IMR-90 (cell line): ENCODE results near the gene CELSR1. TPM values are rescaled to one million over a fixed set of nuclear protein-coding genes. Genes with fewer than 3 reads are reported as not detected.

Experiments
- ATAC-seq: fragments of 200-7000 bp; cut with Tn5 transposase; 2 replicates; pipeline ENCODE4 v1.9.1; 2020; ENCODE audit warnings: low read depth, mild to moderate bottlenecking, moderate library complexity
- BruUV-seq: library from RNA; stranded (reverse); fragments of 400-500 nt; replicated peaks from 2 replicates; lab custom pipeline; 2021; lab: Mats Ljungman, UMichigan
- CTCF ChIA-PET: fragments of 300-600 bp; formaldehyde crosslinking; extraction: SDS; loops from one replicate; lab custom pipeline; 2021; ENCODE audit warnings: antibody characterized with exemption; lab: Yijun Ruan, JAX
- POLR2A ChIA-PET: fragments of 300-600 bp; sonication (Branson Sonifier 250); formaldehyde crosslinking; loops from one replicate; lab custom pipeline; 2022; ENCODE audit warnings: antibody characterized with exemption; ENCODE audit not compliant: unreplicated experiment; lab: Charles Lee
- DNase-seq: peaks from one replicate; pipeline ENCODE4 v3.0.0; 2013
- H2AFZ ChIP-seq: replicated peaks from 2 replicates; pipeline ENCODE3; 2013; ENCODE audit warnings: low read length, mild to moderate bottlenecking; ENCODE audit not compliant: poor library complexity
- H2AK5ac ChIP-seq: 2 replicates; pipeline ENCODE4 v1.6.1; 2013; ENCODE audit warnings: low read depth, low read length, inconsistent platforms
- H2AK9ac ChIP-seq: replicated peaks from 2 replicates; pipeline ENCODE3; 2013; ENCODE audit warnings: mild to moderate bottlenecking, low read depth, low read length, moderate library complexity; ENCODE audit not compliant: poor library complexity
- H2BK120ac ChIP-seq: 2 replicates; pipeline ENCODE4 v1.6.1; 2013; ENCODE audit warnings: low read depth, low read length, inconsistent platforms
- H2BK15ac ChIP-seq: 3 replicates; pipeline ENCODE4 v1.6.1; 2013; ENCODE audit warnings: low read depth, low read length, inconsistent platforms
- H2BK20ac ChIP-seq: 2 replicates; pipeline ENCODE4 v1.6.1; 2013; ENCODE audit warnings: low read depth, mild to moderate bottlenecking, inconsistent platforms, low read length, moderate library complexity
- H2BK5ac ChIP-seq: 2 replicates; pipeline ENCODE4 v1.6.1; 2013; ENCODE audit warnings: mild to moderate bottlenecking, low read depth, low read length, inconsistent platforms; ENCODE audit not compliant: poor library complexity, severe bottlenecking
- H3K14ac ChIP-seq: replicated peaks from 2 replicates; pipeline ENCODE4 v1.6.1; 2013; ENCODE audit warnings: low read depth, low read length, inconsistent platforms
- H3K18ac ChIP-seq: 2 replicates; pipeline ENCODE4 v1.6.1; 2013; ENCODE audit warnings: low read depth, low read length, control low read depth
- H3K23ac ChIP-seq: 2 replicates; pipeline ENCODE4 v1.6.1; 2013; ENCODE audit warnings: low read depth, low read length, inconsistent platforms
- H3K27ac ChIP-seq: 2 replicates; pipeline ENCODE4 v1.5.1; 2013; ENCODE audit warnings: mild to moderate bottlenecking, control low read depth, low read length; ENCODE audit not compliant: insufficient read depth
- H3K27me3 ChIP-seq: 2 replicates; pipeline ENCODE4 v1.6.1; 2013; ENCODE audit warnings: low read length; ENCODE audit not compliant: control insufficient read depth, insufficient read depth
- H3K36me3 ChIP-seq: 2 replicates; pipeline ENCODE4 v1.6.1; 2013; ENCODE audit warnings: low read length, mixed read lengths; ENCODE audit not compliant: control insufficient read depth, insufficient read depth
- H3K4ac ChIP-seq: 2 replicates; pipeline ENCODE4 v1.6.1; 2013; ENCODE audit warnings: low read depth, low read length, inconsistent platforms
- H3K4me1 ChIP-seq: 2 replicates; pipeline ENCODE4 v1.6.1; 2013; ENCODE audit warnings: low read length, mixed read lengths; ENCODE audit not compliant: control insufficient read depth, insufficient read depth
- H3K4me2 ChIP-seq: 2 replicates; pipeline ENCODE4 v1.6.1; 2013; ENCODE audit warnings: low read depth, mild to moderate bottlenecking, control low read depth, low read length, moderate library complexity
- H3K4me3 ChIP-seq: 2 replicates; pipeline ENCODE4 v1.5.1; 2013; ENCODE audit warnings: low read depth, mild to moderate bottlenecking, control low read depth, low read length, moderate library complexity; ENCODE audit not compliant: insufficient read depth
- H3K56ac ChIP-seq: 2 replicates; pipeline ENCODE4 v1.6.1; 2013; ENCODE audit warnings: low read length, inconsistent platforms; ENCODE audit not compliant: insufficient read depth; ENCODE audit errors: extremely low read depth
- H3K79me1 ChIP-seq, 2 experiments: 2 replicates each; pipeline ENCODE4 v1.6.1; 2013; ENCODE audit warnings: low read length in 2 of 2, inconsistent platforms in 1 of 2, low read depth in 1 of 2
- H3K9ac ChIP-seq: 2 replicates; pipeline ENCODE4 v1.6.1; 2013; ENCODE audit warnings: low read depth, low read length, control low read depth
- H3K9me1 ChIP-seq: 2 replicates; pipeline ENCODE4 v1.6.1; 2013; ENCODE audit warnings: low read length, inconsistent platforms; ENCODE audit not compliant: insufficient read depth
- H3K9me3 ChIP-seq: 2 replicates; pipeline ENCODE4 v1.6.1; 2013; ENCODE audit warnings: low read length; ENCODE audit not compliant: control insufficient read depth, insufficient read depth
- H4K20me1 ChIP-seq: 2 replicates; pipeline ENCODE4 v1.6.1; 2013; ENCODE audit warnings: low read length, inconsistent platforms; ENCODE audit not compliant: insufficient read depth
- H4K5ac ChIP-seq: 2 replicates; pipeline ENCODE4 v1.6.1; 2013; ENCODE audit warnings: mild to moderate bottlenecking, low read depth, low read length, control low read depth
- H4K8ac ChIP-seq, 2 experiments: 2 replicates each; pipeline ENCODE4 v1.6.1; 2013; ENCODE audit warnings: low read depth in 2 of 2, low read length in 2 of 2, control low read depth in 1 of 2, inconsistent platforms in 1 of 2
- H4K91ac ChIP-seq: 2 replicates; pipeline ENCODE4 v1.6.1; 2013; ENCODE audit warnings: low read depth, low read length, inconsistent platforms; ENCODE audit not compliant: insufficient read depth
- BHLHE40 ChIP-seq: fragments of 150-350 bp; IDR thresholded peaks from 2 replicates; pipeline ENCODE4 v1.6.1; 2016; ENCODE audit warnings: mild to moderate bottlenecking, low read depth, low read length
- FOS ChIP-seq: fragments of 150-350 bp; IDR thresholded peaks from 2 replicates; pipeline ENCODE4 v1.6.1; 2016; ENCODE audit warnings: low read depth, low read length
- MAFK ChIP-seq: IDR thresholded peaks from 2 replicates; pipeline ENCODE4 v1.6.1; 2012; ENCODE audit warnings: low read depth, low read length, improper control_type of control experiment
- MAZ ChIP-seq: IDR thresholded peaks from 2 replicates; pipeline ENCODE4 v1.6.1; 2012; ENCODE audit warnings: low read depth, mild to moderate bottlenecking, low read length, improper control_type of control experiment, moderate library complexity, borderline replicate concordance
- MXI1 ChIP-seq: IDR thresholded peaks from 2 replicates; pipeline ENCODE4 v1.6.1; 2012; ENCODE audit warnings: low read depth, mild to moderate bottlenecking, low read length, moderate library complexity, borderline replicate concordance
- POLR2A ChIP-seq: IDR thresholded peaks from 2 replicates; pipeline ENCODE4 v1.6.1; 2012; ENCODE audit warnings: mild to moderate bottlenecking, low read depth, low read length
- RFX5 ChIP-seq: IDR thresholded peaks from 2 replicates; pipeline ENCODE4 v1.8.0; 2012; ENCODE audit warnings: low read depth, mild to moderate bottlenecking, low read length, moderate library complexity
- SMC3 ChIP-seq: fragments of 150-350 bp; IDR thresholded peaks from 2 replicates; pipeline ENCODE4 v1.6.1; 2016; ENCODE audit warnings: low read depth, mild to moderate bottlenecking, antibody characterized with exemption, low read length, moderate library complexity
- WGBS, 2 experiments: methylation state at CpG; one replicate each; pipeline versions ENCODE4 v1.1.5 to v1.1.7; 2013; ENCODE audit warnings: missing lambda C conversion rate in 2 of 2; ENCODE audit not compliant: insufficient read length in 1 of 2; ENCODE audit errors: extremely low coverage in 2 of 2; 5-methylcytosine and 5-hydroxymethylcytosine counted together
- dilution Hi-C: fragments of 300-500 bp; cut with HindIII; formaldehyde crosslinking; loops from one replicate; pipeline ENCODE4 v1.14.3; 2018; ENCODE audit warnings: low sequenced_read_pairs; ENCODE audit not compliant: unreplicated experiment
- in situ Hi-C: fragments of 300-500 bp; cut with MboI; formaldehyde crosslinking; loops from 3 replicates; pipeline ENCODE4 v1.14.3; 2019; ENCODE audit warnings: low sequenced_read_pairs, inconsistent platforms, mixed read lengths
- intact Hi-C: fragments of 100-400 bp; cut with micrococcal nuclease; formaldehyde crosslinking; loops from 2 replicates; pipeline ENCODE4 v1.10.0; 2022
- polyA plus RNA-seq, 3 experiments: library from polyadenylated mRNA; depleted of rRNA; stranded (reverse); fragments of >200 nt; gene quantifications; 2 replicates each; pipeline ENCODE4 v1.2.3, GENCODE V29; 2012; ENCODE audit warnings: low replicate concordance in 1 of 3
- total RNA-seq: library from RNA; depleted of rRNA; stranded (reverse); fragments of >200 nt; gene quantifications from 2 replicates; pipeline ENCODE4 v1.2.3, GENCODE V29; 2012
- TF ChIP-seq, protein P1 (sequence below): fragments of 150-350 bp; IDR thresholded peaks from 2 replicates; pipeline ENCODE4 v1.6.1; 2016; ENCODE audit warnings: low read depth, mild to moderate bottlenecking, low read length, moderate library complexity, borderline replicate concordance

The CELSR1 gene
- total and polyA plus RNA-seq, 2 of the 4 experiments (the other 2 are of a cell fraction) = 0.36 to 0.82 TPM

DNA sequence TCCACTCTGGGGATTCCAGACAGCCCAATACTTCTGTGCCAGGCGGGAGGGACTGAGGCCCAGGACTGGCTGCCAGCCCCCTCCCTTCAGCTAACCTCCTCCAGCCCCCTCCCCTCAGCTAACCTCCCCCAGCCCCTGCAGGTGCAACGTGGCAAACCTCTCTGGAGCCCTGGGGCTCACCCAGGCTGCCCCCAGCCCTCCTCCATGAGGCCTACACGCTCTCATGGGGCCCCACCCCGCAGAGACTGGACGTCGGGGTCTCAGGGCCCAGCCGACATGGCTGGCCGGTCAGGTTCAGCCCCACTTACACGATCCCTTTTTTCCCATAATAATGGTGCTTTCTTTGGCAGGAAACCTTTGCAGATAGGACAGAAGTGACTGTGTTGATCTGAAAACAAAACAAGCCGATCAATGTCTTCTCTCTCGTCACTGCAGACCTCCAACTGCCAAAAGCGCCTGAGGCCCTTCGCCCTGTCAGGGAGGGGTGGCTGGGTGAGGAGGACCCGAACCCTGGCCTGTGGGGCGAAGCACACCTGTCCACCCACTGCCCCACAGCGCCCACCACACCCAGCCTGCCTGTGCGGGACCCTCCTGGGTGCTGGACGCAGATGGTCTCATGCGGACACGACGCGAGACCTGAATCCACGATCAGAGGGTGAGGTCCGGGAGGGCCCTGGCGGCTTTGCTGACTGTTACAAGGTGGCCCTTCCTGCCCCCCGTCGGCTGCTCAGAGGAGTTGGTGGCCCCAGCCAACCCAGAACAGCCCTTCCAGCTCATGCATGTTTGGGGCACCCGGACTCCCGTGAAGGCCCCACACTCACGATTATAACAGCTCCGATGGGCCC, 168.3 kb downstream of the CELSR1 start (continued):
- TF ChIP-seq FOS (no peak), MAFK (no peak)

DNA sequence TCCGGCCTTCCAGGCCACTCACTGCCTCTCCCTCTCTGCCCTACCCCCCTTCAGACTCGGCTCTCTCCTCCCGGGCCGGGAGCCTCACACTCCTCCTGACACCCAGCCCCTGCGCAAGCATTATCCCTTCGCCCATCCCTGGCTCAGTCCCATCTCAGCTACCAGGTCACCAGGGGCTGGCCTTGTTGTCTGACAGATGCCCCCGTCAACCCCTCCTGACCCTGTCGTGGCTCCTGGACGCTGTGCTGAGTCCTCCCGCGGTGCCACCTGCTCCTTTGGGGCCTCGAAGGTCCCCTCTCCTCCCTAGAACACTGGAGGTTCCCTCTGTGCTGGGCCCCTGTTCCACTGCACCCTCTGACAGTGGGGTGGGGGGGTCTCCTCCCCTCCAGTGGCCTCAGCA, 169.0 kb downstream of the CELSR1 start:
- no peak overlapping the region for H3K18ac ChIP-seq
- DNase-seq (no peak), ATAC-seq (no peak)
- no peak overlapping the region for H2AK5ac ChIP-seq
- WGBS, 2 experiments = 54% methylated on average over 4 of the region's 12 CpGs; no CpG with 5 or more reads in 1 of the 2 experiments
- ChIA-PET POLR2A (no interaction called here), CTCF (interaction anchor here (0.6 to 2.1 kb wide), 7 partner anchors 10 to 180 kb away, joined by 3 to 26 read pairs (median 5); partner anchors contain the start of gene CELSR1)
- H3K23ac ChIP-seq = no peak overlapping the region
- H3K14ac ChIP-seq = no peak overlapping the region
- no peak overlapping the region for H2BK20ac ChIP-seq
- no peak overlapping the region for H2AFZ ChIP-seq
- no peak overlapping the region for H3K9ac ChIP-seq
- no peaks in the 10 kb centered on the region for H3K79me1 ChIP-seq
- H3K9me1 ChIP-seq = no peaks in the 10 kb centered on the region; the same call in 1 of the 2 replicates
- H3K56ac ChIP-seq = no peak overlapping the region
- H3K27me3 ChIP-seq = peaks cover 13% of the 10 kb centered on the region; the same call in 1 of the 2 replicates
- no peak overlapping the region for H3K4me2 ChIP-seq
- no peaks in the 10 kb centered on the region for H3K4me1 ChIP-seq
- H3K4me3 ChIP-seq = no peak overlapping the region
- no peak overlapping the region for H2BK5ac ChIP-seq
- no peaks in the 10 kb centered on the region for H3K9me3 ChIP-seq
- no peak overlapping the region for H2BK120ac ChIP-seq
- H3K36me3 ChIP-seq = no peaks in the 10 kb centered on the region
- no peak overlapping the region for H2BK15ac ChIP-seq
- no peak overlapping the region for H4K91ac ChIP-seq
- in situ Hi-C loops = loop anchor here (5.0 kb wide), 1 partner anchor 174 kb away; no protein-coding TSS in a partner anchor
- dilution Hi-C loops = no loop called here
- H3K4ac ChIP-seq = no peak overlapping the region
- H4K5ac ChIP-seq = no peak overlapping the region
- intact Hi-C loops = no loop called here
- TF ChIP-seq SMC3 = no peak
- TF ChIP-seq BHLHE40 = no peak
- no peak for TF ChIP-seq MXI1
- TF ChIP-seq, protein P1, sequence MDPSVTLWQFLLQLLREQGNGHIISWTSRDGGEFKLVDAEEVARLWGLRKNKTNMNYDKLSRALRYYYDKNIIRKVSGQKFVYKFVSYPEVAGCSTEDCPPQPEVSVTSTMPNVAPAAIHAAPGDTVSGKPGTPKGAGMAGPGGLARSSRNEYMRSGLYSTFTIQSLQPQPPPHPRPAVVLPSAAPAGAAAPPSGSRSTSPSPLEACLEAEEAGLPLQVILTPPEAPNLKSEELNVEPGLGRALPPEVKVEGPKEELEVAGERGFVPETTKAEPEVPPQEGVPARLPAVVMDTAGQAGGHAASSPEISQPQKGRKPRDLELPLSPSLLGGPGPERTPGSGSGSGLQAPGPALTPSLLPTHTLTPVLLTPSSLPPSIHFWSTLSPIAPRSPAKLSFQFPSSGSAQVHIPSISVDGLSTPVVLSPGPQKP = no peak
- TF ChIP-seq POLR2A = no peak
- TF ChIP-seq RFX5 = no peak
- TF ChIP-seq MAZ = no peak
- H3K27ac ChIP-seq = no peak overlapping the region
- no peak overlapping the region for H2AK9ac ChIP-seq
- no TSS peak for BruUV-seq
- H4K8ac ChIP-seq = no peak overlapping the region
- no peaks in the 10 kb centered on the region for H4K20me1 ChIP-seq
